Thoracic aorta (tissue), 2 donors: Measurements from ENCODE around the gene ATXN10. TPM values are rescaled to one million over a fixed set of nuclear protein-coding genes. Genes with fewer than 3 reads are reported as not detected.
"Not testable (repeated sequence)": the region's sequence is repeated elsewhere in the genome, so short reads cannot be mapped to it uniquely, and the experiment has no call there.

Experiments used
- ATAC-seq: fragments of 150-250 bp; one replicate; pipeline ENCODE4 v1.8.0; 2017; ENCODE audit warnings: low read depth; ENCODE audit not compliant: insufficient number of reproducible peaks, low FRiP score
- DNase-seq: peaks from one replicate; pipeline ENCODE4 v3.0.0-alpha.2; 2020; ENCODE audit warnings: low spot score
- H3K27ac ChIP-seq, 2 donors: fragments of 200-600 bp; sonication (generic); 1 replicate in 1 of 2; 2 replicates in 1 of 2; pipeline ENCODE4 v1.5.1; 2016; ENCODE audit warnings: mild to moderate bottlenecking in 2 of 2, moderate library complexity in 2 of 2
- H3K27me3 ChIP-seq: fragments of 200-600 bp; sonication (generic); replicated peaks from 2 replicates; pipeline ENCODE4 v1.6.0; 2016; ENCODE audit warnings: mild to moderate bottlenecking; ENCODE audit not compliant: insufficient read depth
- H3K36me3 ChIP-seq: fragments of 200-600 bp; sonication (generic); one replicate; pipeline ENCODE4 v1.5.1; 2016
- H3K4me1 ChIP-seq, 2 donors: fragments of 200-600 bp; sonication (generic); 1 replicate in 1 of 2; 2 replicates in 1 of 2; pipeline versions ENCODE4 v1.5.1 to v1.6.0; 2016; ENCODE audit warnings: low read depth in 2 of 2, mild to moderate bottlenecking in 1 of 2; ENCODE audit not compliant: control insufficient read depth in 1 of 2
- H3K4me3 ChIP-seq: fragments of 200-600 bp; sonication (generic); 2 replicates; pipeline ENCODE4 v1.5.1; 2016; ENCODE audit warnings: mild to moderate bottlenecking
- H3K9me3 ChIP-seq: fragments of 200-600 bp; sonication (generic); 2 replicates; pipeline ENCODE4 v1.5.1; 2016
- CTCF ChIP-seq: fragments of 200-600 bp; sonication (generic); IDR thresholded peaks from one replicate; pipeline ENCODE4 v1.5.1; 2019; ENCODE audit warnings: antibody characterized with exemption
- total RNA-seq, 2 donors: library from RNA; depleted of rRNA; stranded (reverse); fragments of >200 nt; gene quantifications; one replicate each; pipeline versions ENCODE4 v1.1.0 to v1.2.3, GENCODE V29; 2016

ATXN10 gene
- total RNA-seq: 100 to 1,000 TPM in 1 of 2 donors, 10 to 100 TPM in 1; 52.9 to 164 TPM

- peak; percentile 54 for ATAC-seq
- Histone ChIP-seq H3K9me3 (no peaks in the 10 kb centered on the region), H3K36me3 (no peaks in the 10 kb centered on the region), H3K27me3 (no peaks in the 10 kb centered on the region), H3K4me1 (peaks cover 25 to 43% of the 10 kb centered on the region in 2 donors), H3K4me3 (peak within 1 kb of the TSS; percentile 95), H3K27ac (peak within 1 kb of the TSS; percentile 65 to 77)
- no peak for TF ChIP-seq CTCF
- peak; percentile 17 for DNase-seq
These were observed at the start of gene ATXN10 for GRCh38 chr22:45671783-45672563. ATXN10 (plus strand) TSS chr22:45671834; CDS start chr22:45672064, 230 bp downstream.

GRCh38 chr22:45621836-45622600 is 49.6 kb upstream of the ATXN10 start:
- H3K36me3 ChIP-seq: no peaks in the 10 kb centered on the region
- H3K9me3 ChIP-seq: no peaks in the 10 kb centered on the region
- no peaks in the 10 kb centered on the region for H3K27me3 ChIP-seq
- no peak overlapping the region for H3K4me3 ChIP-seq
- no peak for DNase-seq
- TF ChIP-seq CTCF: no peak
- no peak for ATAC-seq
- no peak overlapping the region for H3K27ac ChIP-seq
- H3K4me1 ChIP-seq: no peaks in the 10 kb centered on the region

GRCh38 chr22:45623464-45624145 is 48.0 kb upstream of the ATXN10 start:
- H3K4me3 ChIP-seq, H3K27me3 ChIP-seq, H3K4me1 ChIP-seq, H3K36me3 ChIP-seq, H3K9me3 ChIP-seq, H3K27ac ChIP-seq, ATAC-seq, DNase-seq: not testable (repeated sequence)

GRCh38 chr22:45626198-45626651 is 45.4 kb upstream of the ATXN10 start:
- Histone ChIP-seq H3K4me3 (no peak overlapping the region), H3K27ac (no peak overlapping the region), H3K4me1 (no peaks in the 10 kb centered on the region), H3K27me3 (no peaks in the 10 kb centered on the region), H3K9me3 (no peaks in the 10 kb centered on the region), H3K36me3 (no peaks in the 10 kb centered on the region)
- DNase-seq: no peak
- no peak for ATAC-seq
- TF ChIP-seq CTCF: no peak

- H3K9me3 ChIP-seq: no peaks in the 10 kb centered on the region
- no peak overlapping the region for H3K4me3 ChIP-seq
- no peak for TF ChIP-seq CTCF
- DNase-seq (no peak), ATAC-seq (no peak)
- H3K27ac ChIP-seq: no peak overlapping the region
- H3K36me3 ChIP-seq: no peaks in the 10 kb centered on the region
- no peaks in the 10 kb centered on the region for H3K27me3 ChIP-seq
- H3K4me1 ChIP-seq: no peaks in the 10 kb centered on the region
These were observed 44.0 kb upstream of the ATXN10 start for GRCh38 chr22:45627489-45628233.
